H1 (cell line): ENCODE results near the gene PRIMPOL. TPM values are rescaled to one million over a fixed set of nuclear protein-coding genes. Genes with fewer than 3 reads are reported as not detected.

Experiments used
- CTCF ChIA-PET: fragments of 300-600 bp; sonication (Branson Sonifier 250); formaldehyde crosslinking; loops from one replicate; lab custom pipeline; 2021; ENCODE audit not compliant: partially characterized antibody; lab: Charles Lee
- POLR2A ChIA-PET: fragments of 300-600 bp; sonication (Branson Sonifier 250); formaldehyde crosslinking; loops from one replicate; lab custom pipeline; 2021; ENCODE audit warnings: inconsistent platforms; ENCODE audit not compliant: partially characterized antibody; lab: Charles Lee
- DNase-seq, 2 experiments: peaks; one replicate each; pipeline versions ENCODE4 v3.0.0 to v3.0.0-alpha.2; 2010 to 2022; ENCODE audit warnings: low spot score in 2 of 2, low read depth in 1 of 2, mixed read lengths in 1 of 2
- FAIRE-seq: peaks from 2 replicates; lab custom pipeline; 2011; peaks lifted over from hg19 to GRCh38; lab: Jason Lieb, UNC
- H2AFZ ChIP-seq: 2 replicates; pipeline ENCODE4 v1.8.1; 2012; ENCODE audit warnings: low read length, inconsistent platforms
- H2AK5ac ChIP-seq: 2 replicates; pipeline ENCODE4 v1.6.1; 2013; ENCODE audit warnings: low read depth, low read length
- H2BK120ac ChIP-seq: replicated peaks from 2 replicates; pipeline ENCODE3; 2013; ENCODE audit warnings: low read depth, low read length, inconsistent platforms
- H2BK12ac ChIP-seq: 2 replicates; pipeline ENCODE4 v1.6.1; 2013; ENCODE audit warnings: low read depth, low read length
- H2BK15ac ChIP-seq: 2 replicates; pipeline ENCODE4 v1.6.1; 2013; ENCODE audit warnings: low read length
- H2BK20ac ChIP-seq: 2 replicates; pipeline ENCODE4 v1.6.1; 2013; ENCODE audit warnings: low read length
- H2BK5ac ChIP-seq: 2 replicates; pipeline ENCODE4 v1.6.1; 2013; ENCODE audit warnings: low read depth, low read length
- H3K14ac ChIP-seq: 2 replicates; pipeline ENCODE4 v1.6.1; 2013; ENCODE audit warnings: inconsistent platforms; ENCODE audit not compliant: insufficient read length
- H3K18ac ChIP-seq: 2 replicates; pipeline ENCODE4 v1.6.1; 2013; ENCODE audit warnings: low read length; ENCODE audit errors: extremely low read depth
- H3K23ac ChIP-seq: 2 replicates; pipeline ENCODE4 v1.6.1; 2013; ENCODE audit warnings: inconsistent platforms; ENCODE audit not compliant: insufficient read length
- H3K23me2 ChIP-seq: 2 replicates; pipeline ENCODE4 v1.6.1; 2013; ENCODE audit warnings: low read depth, low read length
- H3K27ac ChIP-seq: 2 replicates; pipeline ENCODE4 v1.6.1; 2011; ENCODE audit warnings: low read depth, low read length, inconsistent platforms
- H3K27me3 ChIP-seq, 4 experiments: replicated peaks in 1 of 4; 1 replicate in 1 of 4; 2 replicates in 3 of 4; pipeline versions ENCODE4 v1.6.1 to v1.8.1; 2011 to 2013; ENCODE audit warnings: low read length in 3 of 4, mild to moderate bottlenecking in 3 of 4, inconsistent platforms in 2 of 4, mixed read lengths in 2 of 4, moderate library complexity in 1 of 4; ENCODE audit not compliant: control insufficient read depth in 3 of 4, insufficient read depth in 3 of 4; ENCODE audit errors: extremely low read depth in 1 of 4
- H3K36me3 ChIP-seq, 4 experiments: 2 replicates each; pipeline versions ENCODE4 v1.6.1 to v1.8.1; 2011 to 2013; ENCODE audit warnings: mild to moderate bottlenecking in 4 of 4, low read length in 3 of 4, moderate library complexity in 2 of 4, control low read depth in 1 of 4, inconsistent platforms in 1 of 4; ENCODE audit not compliant: insufficient read depth in 4 of 4, control insufficient read depth in 2 of 4
- H3K4ac ChIP-seq: replicated peaks from 2 replicates; pipeline ENCODE3; 2013; ENCODE audit warnings: low read length, low read depth, mixed read lengths, inconsistent platforms; ENCODE audit not compliant: insufficient read length
- H3K4me1 ChIP-seq, 4 experiments: replicated peaks in 1 of 4; 1 replicate in 1 of 4; 2 replicates in 3 of 4; pipeline versions ENCODE4 v1.6.1 to v1.8.1; 2011 to 2013; ENCODE audit warnings: low read length in 3 of 4, inconsistent platforms in 2 of 4, mixed read lengths in 1 of 4; ENCODE audit not compliant: insufficient read depth in 4 of 4, control insufficient read depth in 3 of 4
- H3K4me2 ChIP-seq, 2 experiments: 2 replicates each; pipeline versions ENCODE4 v1.6.1 to v1.8.1; 2011 to 2013; ENCODE audit warnings: low read depth in 2 of 2, low read length in 2 of 2, control low read depth in 1 of 2, inconsistent platforms in 1 of 2, mild to moderate bottlenecking in 1 of 2; ENCODE audit not compliant: insufficient read depth in 1 of 2
- H3K4me3 ChIP-seq, 4 experiments: fragments of 200-600, 300-600 bp in 1 of 4; sonication (generic), shearing (Covaris generic), sonication (Bioruptor Twin) in 1 of 4; 2 replicates each; pipeline versions ENCODE4 v1.5.1 to v1.8.1; 2011 to 2016; ENCODE audit warnings: low read length in 4 of 4, low read depth in 3 of 4, control low read depth in 2 of 4, inconsistent platforms in 2 of 4, mild to moderate bottlenecking in 2 of 4, mixed read lengths in 1 of 4, moderate library complexity in 1 of 4; ENCODE audit not compliant: insufficient read depth in 2 of 4; ENCODE audit errors: extremely low read depth in 1 of 4
- H3K56ac ChIP-seq: replicated peaks from 2 replicates; pipeline ENCODE3; 2013; ENCODE audit warnings: low read depth, mild to moderate bottlenecking, mixed read lengths, low read length, inconsistent platforms; ENCODE audit not compliant: insufficient read length
- H3K79me1 ChIP-seq: 2 replicates; pipeline ENCODE4 v1.6.1; 2013; ENCODE audit warnings: low read depth, low read length, control low read depth
- H3K79me2 ChIP-seq, 2 experiments: 2 replicates each; pipeline versions ENCODE4 v1.6.1 to v1.8.1; 2012 to 2013; ENCODE audit warnings: low read length in 2 of 2, mild to moderate bottlenecking in 2 of 2, inconsistent platforms in 1 of 2; ENCODE audit not compliant: insufficient read depth in 2 of 2, control insufficient read depth in 1 of 2
- H3K9ac ChIP-seq, 4 experiments: replicated peaks in 1 of 4; 1 replicate in 1 of 4; 2 replicates in 3 of 4; pipeline versions ENCODE4 v1.6.1 to v1.8.1; 2011 to 2013; ENCODE audit warnings: low read depth in 3 of 4, low read length in 3 of 4, control low read depth in 2 of 4, mild to moderate bottlenecking in 2 of 4, moderate library complexity in 2 of 4, inconsistent platforms in 1 of 4; ENCODE audit errors: extremely low read depth in 1 of 4
- H3K9me3 ChIP-seq, 2 experiments: 2 replicates each; pipeline versions ENCODE4 v1.6.1 to v1.8.1; 2012 to 2013; ENCODE audit warnings: mild to moderate bottlenecking in 2 of 2, moderate library complexity in 2 of 2, control low read depth in 1 of 2, inconsistent platforms in 1 of 2, low read depth in 1 of 2, low read length in 1 of 2, mixed read lengths in 1 of 2; ENCODE audit not compliant: insufficient read depth in 2 of 2
- H4K20me1 ChIP-seq, 2 experiments: replicated peaks in 1 of 2; 2 replicates each; pipeline versions ENCODE3 to v1.8.1; 2011 to 2013; ENCODE audit warnings: inconsistent platforms in 2 of 2, low read length in 2 of 2, mild to moderate bottlenecking in 1 of 2; ENCODE audit not compliant: insufficient read depth in 2 of 2, control insufficient read depth in 1 of 2
- H4K5ac ChIP-seq: 2 replicates; pipeline ENCODE4 v1.6.1; 2013; ENCODE audit warnings: low read length, low read depth, mixed read lengths, inconsistent platforms; ENCODE audit not compliant: insufficient read length
- H4K8ac ChIP-seq: 2 replicates; pipeline ENCODE4 v1.8.0; 2013; ENCODE audit warnings: mild to moderate bottlenecking, moderate library complexity, low read length, inconsistent platforms; ENCODE audit not compliant: insufficient read depth; ENCODE audit errors: extremely low read depth
- H4K91ac ChIP-seq: replicated peaks from 2 replicates; pipeline ENCODE3; 2013; ENCODE audit warnings: low read length, mixed read lengths, inconsistent platforms; ENCODE audit not compliant: insufficient read length
- BRCA1 ChIP-seq: IDR thresholded peaks from 2 replicates; pipeline ENCODE4 v1.6.1; 2012; ENCODE audit warnings: low read depth, low read length, improper control_type of control experiment
- CEBPB ChIP-seq: IDR thresholded peaks from 2 replicates; pipeline ENCODE4 v1.6.1; 2012; ENCODE audit warnings: low read depth, low read length
- CHD2 ChIP-seq: IDR thresholded peaks from 2 replicates; pipeline ENCODE4 v1.6.1; 2012; ENCODE audit warnings: low read length, improper control_type of control experiment
- CTBP2 ChIP-seq: IDR thresholded peaks from 2 replicates; pipeline ENCODE4 v1.7.0; 2011; ENCODE audit warnings: borderline replicate concordance, mild to moderate bottlenecking, moderate library complexity, mixed read lengths, low read length; ENCODE audit not compliant: insufficient read depth, insufficient read length
- GTF2F1 ChIP-seq: IDR thresholded peaks from 2 replicates; pipeline ENCODE4 v1.6.1; 2012; ENCODE audit warnings: low read depth, low read length, improper control_type of control experiment, borderline replicate concordance
- HDAC2 ChIP-seq, 2 experiments: fragments of 300-600 bp in 1 of 2; sonication (generic) in 1 of 2; IDR thresholded peaks; 2 replicates each; pipeline ENCODE4 v1.6.1; 2011 to 2012; ENCODE audit warnings: low read depth in 2 of 2, low read length in 2 of 2, mild to moderate bottlenecking in 2 of 2, moderate library complexity in 2 of 2, borderline replicate concordance in 1 of 2, inconsistent platforms in 1 of 2
- SIX5 ChIP-seq: IDR thresholded peaks from 2 replicates; pipeline ENCODE4 v1.6.1; 2011; ENCODE audit warnings: mild to moderate bottlenecking, low read depth, low read length
- SP1 ChIP-seq: IDR thresholded peaks from 2 replicates; pipeline ENCODE4 v1.6.1; 2011; ENCODE audit warnings: low read depth, low read length
- SP2 ChIP-seq: IDR thresholded peaks from 2 replicates; pipeline ENCODE4 v1.6.1; 2012; ENCODE audit warnings: mild to moderate bottlenecking, low read length, inconsistent platforms
- SRF ChIP-seq: IDR thresholded peaks from 2 replicates; pipeline ENCODE4 v1.6.1; 2011; ENCODE audit warnings: mild to moderate bottlenecking, low read depth, low read length, moderate library complexity
- TAF1 ChIP-seq: IDR thresholded peaks from 2 replicates; pipeline ENCODE4 v1.6.1; 2011; ENCODE audit warnings: mild to moderate bottlenecking, low read depth, low read length
- WGBS, 2 experiments: shearing (Covaris generic) in 1 of 2; methylation state at CpG; one replicate each; pipeline versions ENCODE4 v1.1.6 to v1.1.7; 2013 to 2015; ENCODE audit warnings: low lambda C conversion rate in 2 of 2, mixed read lengths in 2 of 2, inconsistent platforms in 1 of 2, low coverage in 1 of 2, missing lambda C conversion rate in 1 of 2; ENCODE audit not compliant: insufficient replicate concordance in 2 of 2, insufficient coverage in 1 of 2, insufficient read length in 1 of 2; ENCODE audit errors: extremely low coverage in 1 of 2, missing lambda C conversion rate in 1 of 2; 5-methylcytosine and 5-hydroxymethylcytosine counted together
- polyA plus RNA-seq, 7 experiments: library from polyadenylated mRNA; depleted of rRNA in 3 of 7; stranded (reverse) in 5 of 7; unstranded in 2 of 7; fragments of >200 nt in 5 of 7; fragments of 200-250 nt in 2 of 7; gene quantifications; 1 replicate in 5 of 7; 2 replicates in 1 of 7; 4 replicates in 1 of 7; pipeline versions ENCODE4 v1.2.1 to v1.2.3, GENCODE V29; 2011 to 2013; ENCODE audit warnings: missing spikeins in 2 of 7, mixed read lengths in 2 of 7
- total RNA-seq: library from RNA; stranded (reverse); fragmentation: NEBNext Ultra II Directional; extraction: Animal tissue kit (Norgen Biotek cat#: 25700); gene quantifications from 2 replicates; pipeline ENCODE4 v1.2.1, GENCODE V29; 2021

PRIMPOL gene
- total and polyA plus RNA-seq, 2 of the 8 experiments (the other 6 are each of a cell fraction or from before 2014, with no cell fraction given): 4.4 to 6.7 TPM

GRCh38 chr4:184664445-184665210 lies 15.1 kb downstream of the PRIMPOL start:
- no peaks in the 10 kb centered on the region for H3K23me2 ChIP-seq
- H3K23ac ChIP-seq: no peak overlapping the region
- H3K18ac ChIP-seq: no peak overlapping the region
- DNase-seq (no peak), FAIRE-seq (peak; percentile 69)
- H3K9me3 ChIP-seq: no peaks in the 10 kb centered on the region
- H3K14ac ChIP-seq: no peak overlapping the region
- no peak overlapping the region for H3K4me2 ChIP-seq
- H2BK5ac ChIP-seq: no peak overlapping the region
- ChIA-PET POLR2A (interaction anchor here (0.6 to 1.6 kb wide), 3 partner anchors 11 to 464 kb away, joined by 3 to 4 read pairs (median 4); no protein-coding TSS in a partner anchor), CTCF (interaction anchor here (0.6 to 2.6 kb wide), 3 partner anchors 10 to 71 kb away, joined by 3 to 10 read pairs (median 3); no protein-coding TSS in a partner anchor)
- H3K36me3 ChIP-seq: peaks cover 0 to 3% (median 0%) of the 10 kb centered on the region in 4 experiments; a peak in 2 of 8 replicates
- H3K79me2 ChIP-seq: no peaks in the 10 kb centered on the region
- H2BK15ac ChIP-seq: no peak overlapping the region
- H3K79me1 ChIP-seq: no peaks in the 10 kb centered on the region
- no peak overlapping the region for H3K56ac ChIP-seq
- no peak overlapping the region for H3K4ac ChIP-seq
- H3K4me3 ChIP-seq: no peak overlapping the region
- H2AFZ ChIP-seq: 0 out of 2 replicates have a peak overlapping the region, but pooled peaks have one; percentile 56
- H2BK12ac ChIP-seq: no peak overlapping the region
- H2BK120ac ChIP-seq: no peak overlapping the region
- no peaks in the 10 kb centered on the region for H3K27me3 ChIP-seq
- H4K8ac ChIP-seq: no peak overlapping the region
- no peaks in the 10 kb centered on the region for H3K4me1 ChIP-seq
- no peak overlapping the region for H3K27ac ChIP-seq
- no peak overlapping the region for H2BK20ac ChIP-seq
- H2AK5ac ChIP-seq: no peak overlapping the region
- H3K9ac ChIP-seq: no peak overlapping the region
- no peak overlapping the region for H4K91ac ChIP-seq
- no peaks in the 10 kb centered on the region for H4K20me1 ChIP-seq
- WGBS, 2 experiments: 68% methylated on average over 6 of the region's 6 CpGs; no CpG with 5 or more reads in 1 of the 2 experiments
- no peak overlapping the region for H4K5ac ChIP-seq
- TF ChIP-seq SP1 (peak; percentile 66; the same call in 1 of the 2 replicates), SIX5 (peak; percentile 71), CHD2 (no peak), SRF (no peak), TAF1 (no peak), BRCA1 (no peak), CTBP2 (no peak), HDAC2 (IDR thresholded peaks at IDR 0.05; ENCODE audit: borderline replicate concordance in 1 of 2, low read depth in 2 of 2, low read length in 2 of 2) (no peak), GTF2F1 (no peak), CEBPB (peak; percentile 29; the same call in 1 of the 2 replicates), SP2 (no peak)
